Activated CD4-positive, alpha-beta T cell treated with anti-CD3 and anti-CD28 coated beads for 1 hour (primary cell): ENCODE data around the gene CTSA.
"Not testable (repeated sequence)": the region's sequence is repeated elsewhere in the genome, so short reads cannot be mapped to it uniquely, and the experiment has no call there.

ENCODE experiments used
- DNase-seq: peaks from one replicate; pipeline ENCODE4 v3.0.0-alpha.2; 2020

Gene CTSA

GRCh38 chr20:45919542-45920399 is 28.6 kb downstream of the CTSA start:
- no peak for DNase-seq

GRCh38 chr20:45920462-45921336 is 29.6 kb downstream of the CTSA start:
- DNase-seq = no peak

DNA sequence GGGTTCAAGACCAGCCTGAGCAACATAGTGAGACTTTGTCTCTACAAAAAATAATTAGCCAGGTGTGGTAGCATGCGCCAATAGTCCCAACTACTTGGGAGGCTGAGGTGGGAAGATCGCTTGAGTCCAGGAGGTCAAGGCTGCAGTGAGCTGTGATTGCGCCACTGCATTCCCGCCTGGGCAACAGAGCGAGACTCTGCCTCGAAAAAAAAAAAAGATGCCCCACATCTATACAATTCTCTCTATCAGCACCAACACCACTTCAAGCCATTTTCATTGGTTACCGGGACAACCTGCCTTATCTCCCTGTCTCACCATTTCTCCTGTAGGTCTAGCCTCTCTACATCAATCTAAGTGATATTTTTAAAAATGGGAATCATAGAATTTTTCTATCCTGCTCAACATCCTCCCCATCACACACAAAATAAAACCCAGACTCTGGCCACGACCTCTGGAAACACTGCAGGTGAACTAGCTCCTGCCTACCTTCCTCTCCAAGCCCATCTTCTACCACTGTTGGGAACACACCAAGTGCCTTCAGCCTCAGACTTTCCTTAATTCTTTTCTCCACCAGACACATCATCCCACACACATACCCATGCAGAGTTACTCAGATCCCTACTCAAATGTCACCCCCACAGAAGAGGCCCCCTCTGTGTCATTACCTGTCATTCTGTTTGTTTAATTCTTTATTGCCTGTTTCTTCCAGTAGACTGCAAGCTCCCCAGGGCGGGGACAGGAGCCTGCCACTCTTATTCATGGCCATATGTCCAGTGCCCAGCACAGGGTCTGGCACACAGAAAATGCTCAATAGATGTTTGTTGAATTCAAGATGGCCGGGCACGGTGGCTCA is 30.4 kb downstream of the CTSA start:
- no peak for DNase-seq

DNA sequence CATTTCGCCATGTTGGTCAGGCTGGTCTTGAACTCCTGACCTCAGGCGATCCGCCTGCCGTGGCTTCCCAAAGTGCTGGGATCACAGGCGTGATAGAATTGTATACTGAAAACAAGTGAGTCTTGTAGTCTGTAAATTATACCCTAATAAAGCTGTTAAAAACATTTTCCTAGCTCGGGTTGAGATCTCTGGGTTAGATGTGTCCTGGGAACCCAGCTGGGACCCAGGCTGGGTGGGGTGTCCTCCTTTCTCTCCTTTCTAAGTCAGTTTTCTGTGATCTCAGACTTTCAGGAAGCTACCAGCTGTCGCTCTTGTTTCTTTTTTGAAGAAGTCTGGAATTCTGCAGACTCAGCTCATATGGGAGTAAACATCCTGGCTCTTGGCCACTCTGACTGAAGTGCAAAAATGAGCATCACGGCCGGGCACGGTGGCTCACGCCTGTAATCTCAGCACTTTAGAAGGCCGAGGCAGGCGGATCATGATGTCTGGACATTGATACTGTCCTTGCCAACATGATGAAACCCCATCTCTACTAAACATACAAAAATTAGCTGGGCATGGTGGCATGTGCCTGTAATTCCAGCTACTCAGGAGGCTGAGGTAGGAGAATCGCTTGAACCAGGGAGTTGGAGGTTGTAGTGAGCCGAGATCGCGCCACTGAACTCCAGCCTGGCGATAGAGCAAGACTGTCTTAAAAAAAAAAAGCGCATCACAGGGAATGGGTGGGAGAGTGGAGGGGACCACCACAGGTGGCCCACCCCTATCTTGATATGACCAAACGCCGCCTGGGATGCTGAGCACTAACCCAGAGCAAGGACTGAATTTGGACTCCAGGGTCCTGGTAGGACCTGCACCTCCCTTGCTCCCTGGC is 33.5 kb downstream of the CTSA start:
- DNase-seq = no peak

GRCh38 chr20:45925821-45926506 is 34.8 kb downstream of the CTSA start:
- DNase-seq = no peak

DNA sequence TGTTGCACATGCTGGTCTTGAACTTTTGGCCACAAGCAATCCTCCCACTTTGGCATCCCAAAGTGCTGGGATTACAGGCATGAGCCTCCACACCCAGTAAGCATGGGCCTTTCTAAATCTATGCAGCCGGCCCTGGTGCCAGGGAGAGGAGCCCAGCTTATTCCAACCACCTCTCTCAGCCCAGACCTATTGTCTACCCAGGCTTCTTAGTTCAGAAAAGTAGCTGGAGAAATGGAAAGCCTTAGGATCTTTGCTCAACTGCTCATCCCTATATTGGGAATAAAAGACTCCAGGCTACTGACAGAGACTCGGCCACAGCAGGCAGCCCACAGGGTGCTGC is 35.6 kb downstream of the CTSA start:
- no peak for DNase-seq

GRCh38 chr20:45927071-45927878 is 36.1 kb downstream of the CTSA start:
- no peak for DNase-seq

GRCh38 chr20:45931680-45932079 is 40.5 kb downstream of the CTSA start:
- DNase-seq = not testable (repeated sequence)

DNA sequence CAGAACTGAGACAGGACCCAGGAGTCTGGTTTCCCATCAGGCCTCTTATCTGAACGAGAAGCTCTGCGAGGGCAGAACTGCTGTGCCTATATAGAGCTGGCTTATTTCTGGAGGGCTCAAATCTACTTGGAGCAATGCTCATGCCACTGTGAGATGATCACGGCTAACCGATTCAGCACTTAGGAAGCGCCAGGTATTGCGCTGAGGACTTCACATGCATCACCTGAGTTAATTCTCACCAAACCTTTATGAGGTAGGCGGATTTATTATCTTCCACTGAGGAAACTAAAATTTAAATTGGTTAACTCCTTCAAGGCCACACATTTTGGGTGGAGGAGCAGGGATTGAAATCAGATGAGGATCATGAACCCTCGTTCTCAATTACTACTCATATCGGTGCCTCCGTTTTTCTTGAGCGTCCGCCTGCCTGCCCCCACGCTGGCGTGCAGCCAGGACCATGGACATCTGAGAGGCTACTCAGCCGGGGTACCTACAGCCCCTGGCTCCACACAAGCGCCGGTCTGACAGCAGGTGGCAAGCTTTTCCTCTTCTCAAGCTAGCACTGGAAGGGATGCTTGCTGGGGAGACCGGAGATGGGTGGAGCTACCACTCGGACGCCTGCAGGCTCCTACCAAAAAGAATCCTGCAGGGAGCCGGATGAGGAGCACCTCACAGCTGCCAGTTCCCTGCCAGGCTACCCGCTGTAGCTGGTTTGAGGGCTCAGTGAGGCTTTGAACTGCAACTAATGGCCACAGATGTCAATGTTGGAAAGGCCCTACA is 42.3 kb downstream of the CTSA start:
- peak; percentile 44 for DNase-seq

GRCh38 chr20:45934046-45934585 is 43.0 kb downstream of the CTSA start:
- no peak for DNase-seq

DNA sequence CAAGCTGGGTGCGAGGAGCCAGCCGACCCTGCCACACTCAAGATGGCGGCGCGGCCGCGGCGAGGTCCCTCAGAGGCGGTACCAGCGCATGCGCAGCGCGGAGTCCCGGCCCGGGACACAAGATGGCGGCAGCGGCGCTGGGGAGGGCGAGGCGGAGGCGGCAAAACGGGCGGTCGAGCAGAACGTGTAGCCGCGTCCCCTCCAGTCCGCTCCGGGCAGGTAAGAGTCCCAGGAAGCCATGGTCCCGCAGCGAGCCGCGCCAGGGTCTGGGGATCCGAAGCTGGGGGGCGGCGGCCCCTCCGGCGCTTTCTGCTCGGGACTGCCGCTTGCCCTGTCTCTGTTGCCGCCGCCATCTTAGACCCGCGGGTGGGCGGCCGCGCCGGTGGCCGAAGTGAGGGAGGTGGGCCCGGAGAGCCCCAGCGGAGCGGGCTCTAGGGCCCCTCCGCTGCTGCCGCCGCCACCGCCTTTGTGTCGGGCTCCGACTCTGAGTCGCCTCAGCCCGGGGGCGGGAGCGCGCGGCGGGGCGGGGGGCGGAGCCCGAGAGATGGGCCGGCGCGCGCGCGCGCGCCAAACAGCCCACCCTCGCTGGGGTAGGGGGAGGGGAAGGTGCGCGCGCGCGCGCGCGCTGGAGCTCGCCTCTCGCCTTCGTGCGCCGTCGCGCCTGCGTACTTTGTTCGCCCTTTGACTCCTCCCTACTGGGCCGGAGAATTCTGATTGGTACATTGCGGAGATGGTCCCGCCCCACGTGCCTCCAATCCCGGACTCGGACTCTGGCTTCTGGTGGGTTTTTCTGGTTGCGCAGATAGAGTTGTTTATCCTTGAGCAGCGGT is 43.7 kb downstream of the CTSA start, which contains the start of gene PCIF1:
Gene PCIF1, plus strand, starts transcription at position 98 of the 830 bp plus-strand sequence. CDS start 4,317 bp downstream, outside the sequence.
- DNase-seq = peak; percentile 98

DNA sequence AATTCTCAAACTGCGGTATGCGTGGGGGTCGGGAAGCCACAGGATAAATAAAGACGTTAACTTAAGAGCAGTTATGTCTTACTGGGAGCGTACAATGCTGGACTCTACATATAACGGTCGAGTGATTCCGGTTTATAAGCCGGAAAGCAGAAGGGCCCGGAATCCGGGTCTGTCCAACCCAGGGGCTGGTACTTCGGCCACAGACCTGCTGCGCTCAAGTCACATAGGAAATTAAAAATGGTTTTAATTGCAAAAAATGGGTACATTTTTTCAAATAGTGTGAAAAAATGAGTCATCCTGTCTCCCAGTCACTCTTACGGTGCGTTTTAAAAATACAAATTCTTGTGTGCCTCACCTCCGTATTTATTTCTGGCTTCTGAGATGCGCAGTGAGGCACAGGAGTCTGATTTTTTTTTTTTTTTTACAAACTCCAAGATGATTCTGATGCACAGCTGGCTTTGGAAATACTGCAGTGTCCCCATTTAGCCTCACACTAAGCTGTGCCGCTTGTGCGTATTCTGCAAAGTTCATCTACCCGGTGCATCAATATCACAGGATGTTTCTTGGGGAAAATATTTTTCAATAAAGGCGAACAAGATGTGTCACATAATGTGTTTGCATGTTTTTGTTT is 44.4 kb downstream of the CTSA start:
- DNase-seq = no peak

GRCh38 chr20:45937765-45938164 is 46.6 kb downstream of the CTSA start:
- DNase-seq = no peak

- DNase-seq = no peak
Measured at GRCh38 chr20:45938727-45939438, 47.7 kb downstream of the CTSA start.

DNA sequence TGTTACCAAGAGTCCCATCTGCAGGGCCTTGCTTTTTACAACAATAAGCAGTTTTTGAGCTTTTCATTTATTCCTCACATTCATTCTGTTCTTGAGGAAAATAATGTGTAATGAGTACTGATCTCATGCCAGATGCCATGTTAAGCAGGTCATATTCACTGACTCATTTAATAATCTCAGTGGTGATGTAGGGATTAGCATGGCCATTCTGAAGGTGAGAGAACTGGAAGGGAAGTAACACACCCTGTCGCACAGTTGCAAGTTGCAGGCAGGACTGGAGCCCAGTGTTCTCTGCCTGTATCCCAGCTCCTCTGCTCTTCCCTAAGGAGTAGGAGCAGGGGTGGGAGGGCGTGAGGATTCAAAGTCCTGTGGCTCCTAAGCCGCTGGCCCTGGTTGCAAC is 48.9 kb downstream of the CTSA start:
- DNase-seq = no peak

GRCh38 chr20:45940469-45940868 is 49.3 kb downstream of the CTSA start:
- DNase-seq = no peak

- no peak for DNase-seq
Measured at GRCh38 chr20:45943613-45944012, 52.5 kb downstream of the CTSA start.
